Measurements from ENCODE around the gene ERF.

The ERF gene

DNA sequence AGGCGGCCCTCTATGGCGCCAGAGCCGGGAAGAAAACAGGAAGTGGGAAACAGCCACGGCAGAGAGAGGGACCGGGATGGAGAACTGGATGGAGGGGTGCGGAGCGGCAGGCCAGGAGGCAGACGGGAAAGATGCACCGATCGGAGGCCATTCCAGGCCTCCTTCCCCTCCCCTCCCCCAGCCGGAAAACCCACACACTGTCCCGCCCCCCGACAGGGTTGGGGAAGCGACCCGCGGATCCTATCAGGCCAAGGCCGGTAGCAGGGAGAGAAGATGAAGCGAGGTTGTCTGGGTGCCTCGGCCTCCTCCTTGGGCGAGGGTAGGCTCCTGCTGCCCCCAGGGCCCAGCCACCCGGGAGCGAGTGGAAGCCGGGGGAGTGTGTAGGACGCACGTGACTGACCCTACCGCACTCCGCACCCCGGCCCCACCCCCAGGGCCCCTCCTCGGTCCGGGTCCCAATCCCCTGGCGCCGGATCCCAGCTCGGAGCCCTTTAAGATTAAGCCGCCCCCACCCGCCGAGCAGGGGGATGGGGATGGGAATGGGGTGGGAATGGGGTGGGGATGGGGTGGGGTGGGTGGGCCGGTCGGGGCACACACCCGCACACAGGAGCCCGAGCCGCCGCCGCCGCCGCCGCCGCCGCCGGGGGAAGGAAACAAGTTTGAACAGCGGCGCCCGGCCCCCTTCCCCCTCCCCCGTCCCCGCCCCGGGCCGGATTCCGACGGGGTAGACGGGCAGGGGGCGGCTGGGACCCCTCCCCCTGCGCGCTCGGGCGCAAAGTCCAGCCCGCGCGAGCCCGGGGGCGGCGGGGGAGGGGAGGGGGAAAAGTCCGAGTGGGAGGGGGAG lies 1.5 kb downstream of the ERF start:
- TF ChIP-seq, protein P1, sequence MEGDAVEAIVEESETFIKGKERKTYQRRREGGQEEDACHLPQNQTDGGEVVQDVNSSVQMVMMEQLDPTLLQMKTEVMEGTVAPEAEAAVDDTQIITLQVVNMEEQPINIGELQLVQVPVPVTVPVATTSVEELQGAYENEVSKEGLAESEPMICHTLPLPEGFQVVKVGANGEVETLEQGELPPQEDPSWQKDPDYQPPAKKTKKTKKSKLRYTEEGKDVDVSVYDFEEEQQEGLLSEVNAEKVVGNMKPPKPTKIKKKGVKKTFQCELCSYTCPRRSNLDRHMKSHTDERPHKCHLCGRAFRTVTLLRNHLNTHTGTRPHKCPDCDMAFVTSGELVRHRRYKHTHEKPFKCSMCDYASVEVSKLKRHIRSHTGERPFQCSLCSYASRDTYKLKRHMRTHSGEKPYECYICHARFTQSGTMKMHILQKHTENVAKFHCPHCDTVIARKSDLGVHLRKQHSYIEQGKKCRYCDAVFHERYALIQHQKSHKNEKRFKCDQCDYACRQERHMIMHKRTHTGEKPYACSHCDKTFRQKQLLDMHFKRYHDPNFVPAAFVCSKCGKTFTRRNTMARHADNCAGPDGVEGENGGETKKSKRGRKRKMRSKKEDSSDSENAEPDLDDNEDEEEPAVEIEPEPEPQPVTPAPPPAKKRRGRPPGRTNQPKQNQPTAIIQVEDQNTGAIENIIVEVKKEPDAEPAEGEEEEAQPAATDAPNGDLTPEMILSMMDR (IDR thresholded peaks at IDR 0.05; ENCODE audit: insufficient read depth, low read depth, low read length, missing control alignments), result no peak
- DNase-seq (ENCODE audit: low read depth), result peak; percentile 55
- peak overlapping the region; percentile 94 for H3K4me3 ChIP-seq (ENCODE audit: low read length)

DNA sequence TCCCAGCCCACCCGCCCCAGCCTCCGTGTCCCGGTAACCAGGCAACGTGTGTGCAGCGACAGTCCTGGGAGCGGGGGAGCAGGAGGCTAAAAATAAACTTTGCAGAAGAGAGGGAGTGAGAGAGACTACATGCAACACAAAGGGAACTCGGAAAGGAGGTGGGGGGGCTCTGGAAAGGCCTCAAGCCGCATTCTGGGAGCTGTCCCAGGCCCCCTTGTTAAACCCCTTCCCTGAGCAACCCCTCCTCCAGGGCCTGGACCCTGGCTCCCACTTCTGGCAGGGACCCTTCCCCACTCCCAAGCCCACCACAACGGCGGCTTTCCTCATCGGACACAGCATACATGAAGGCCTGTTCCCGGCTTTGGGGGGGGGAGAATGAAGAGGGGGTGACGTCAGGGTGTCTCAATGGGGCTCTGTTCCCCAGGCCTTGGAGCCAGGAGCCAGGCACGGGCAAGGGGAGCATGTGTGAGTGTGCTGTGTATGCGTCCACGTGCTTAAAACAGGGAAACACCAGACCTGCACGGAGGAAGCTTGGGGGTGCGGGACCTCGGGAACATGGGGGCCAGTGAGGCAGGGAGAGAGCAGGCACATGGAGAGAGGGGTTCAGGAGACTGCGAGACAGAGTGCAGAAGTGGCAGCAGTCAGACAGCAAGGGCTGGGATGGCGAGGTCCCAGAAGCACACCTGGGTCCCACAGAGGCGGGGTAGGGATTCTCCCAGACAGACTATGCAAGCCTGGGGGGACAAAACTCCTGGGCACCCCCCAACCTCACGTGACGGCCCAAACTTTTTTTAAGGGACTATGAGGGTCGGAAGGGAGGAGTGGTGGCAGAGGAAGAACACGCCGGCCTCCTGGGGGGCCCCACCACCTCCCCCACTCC lies 2.3 kb downstream of the ERF start:
- TF ChIP-seq, protein P1 (IDR thresholded peaks at IDR 0.05; ENCODE audit: insufficient read depth, low read depth, low read length, missing control alignments), result no peak
- DNase-seq (ENCODE audit: low read depth), result peak; percentile 59
- peak overlapping the region; percentile 68 for H3K4me3 ChIP-seq (ENCODE audit: low read length)

DNA sequence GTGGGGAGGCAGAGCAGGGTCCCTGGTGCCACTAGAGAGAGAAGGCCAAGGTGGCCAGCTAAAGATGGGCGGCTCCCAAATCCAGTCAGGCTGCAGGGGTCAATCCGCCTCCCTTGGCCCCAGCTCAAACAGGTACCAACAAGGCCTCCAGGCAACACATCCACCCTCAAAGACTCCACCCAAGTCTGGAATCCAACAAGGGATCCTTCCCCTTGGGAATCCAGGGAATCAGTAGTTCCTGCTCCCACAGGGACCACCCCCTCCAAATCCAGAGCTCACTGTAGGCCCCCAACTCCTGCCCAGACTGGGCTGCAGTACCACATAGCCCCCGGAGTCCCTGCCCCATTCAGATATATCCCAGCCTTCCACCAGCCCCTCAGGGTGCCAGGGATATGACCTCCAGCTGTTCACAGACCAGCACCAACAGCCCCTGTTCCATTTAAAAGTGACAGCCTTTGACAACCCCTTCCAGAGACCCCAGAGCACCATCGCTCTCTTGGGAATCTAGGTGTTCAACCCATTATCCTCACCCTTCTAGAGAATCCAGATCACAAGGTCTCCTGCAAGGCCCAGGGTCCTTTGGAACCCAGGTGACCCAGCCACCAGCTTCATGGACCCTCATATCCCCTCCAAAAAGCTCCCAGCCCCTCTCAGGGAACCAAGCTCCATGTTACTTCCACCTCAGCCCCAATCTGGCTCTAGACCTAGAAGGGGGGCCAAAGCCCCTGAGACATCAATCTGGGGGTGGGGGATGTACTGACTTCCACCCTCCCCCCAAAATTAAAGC lies 3.2 kb downstream of the ERF start:
- TF ChIP-seq, protein P1 (IDR thresholded peaks at IDR 0.05; ENCODE audit: insufficient read depth, low read depth, low read length, missing control alignments), result no peak
- H3K4me3 ChIP-seq (ENCODE audit: low read length), result peak overlapping the region; percentile 68
- peak; percentile 34 for DNase-seq (ENCODE audit: low read depth)

DNA sequence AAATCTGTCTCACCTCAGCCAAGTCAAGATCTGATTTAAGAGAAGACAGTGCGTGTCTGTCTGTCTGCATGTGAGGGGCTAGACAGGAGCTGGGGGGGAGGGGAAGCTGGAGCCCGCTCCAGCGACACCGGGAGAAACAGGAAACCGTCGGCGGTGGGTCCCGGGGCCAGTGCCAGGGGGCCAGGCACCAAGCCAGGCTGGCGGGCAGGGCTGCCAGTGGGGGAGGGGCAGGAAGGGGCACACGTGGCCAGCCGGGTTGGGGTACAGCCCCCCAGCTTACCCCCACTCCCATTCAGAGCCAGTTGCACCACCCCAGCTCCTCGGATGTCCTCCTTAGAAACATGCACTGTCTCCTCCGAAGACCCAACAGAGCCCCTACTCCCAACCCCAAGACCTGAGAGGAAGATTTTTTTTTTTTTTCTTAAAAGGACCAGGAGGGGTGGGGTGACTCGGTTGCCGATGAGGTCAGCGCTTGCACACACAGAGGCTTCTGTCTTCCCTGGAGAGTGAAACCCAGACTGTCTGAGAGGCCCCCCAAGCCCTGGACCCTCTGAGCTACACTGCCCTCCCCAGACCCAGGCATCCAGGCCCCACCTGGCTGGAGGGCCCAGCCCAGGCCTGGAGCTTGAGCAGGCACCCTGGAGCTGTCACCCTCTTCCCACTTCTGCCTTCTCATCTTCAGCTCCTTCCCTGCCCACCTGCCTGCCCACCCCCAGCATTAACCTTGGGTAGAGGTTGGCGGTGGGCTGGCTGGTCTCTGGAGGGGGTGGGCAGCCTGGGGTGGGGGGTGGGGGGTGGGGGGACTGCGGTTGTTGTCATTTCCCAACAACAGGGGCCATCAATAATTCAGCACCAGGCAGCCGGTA lies 4.0 kb downstream of the ERF start:
- TF ChIP-seq, protein P1 (IDR thresholded peaks at IDR 0.05; ENCODE audit: insufficient read depth, low read depth, low read length, missing control alignments), result no peak
- peak overlapping the region; percentile 68 for H3K4me3 ChIP-seq (ENCODE audit: low read length)
- DNase-seq (ENCODE audit: low read depth), result peak; percentile 39

DNA sequence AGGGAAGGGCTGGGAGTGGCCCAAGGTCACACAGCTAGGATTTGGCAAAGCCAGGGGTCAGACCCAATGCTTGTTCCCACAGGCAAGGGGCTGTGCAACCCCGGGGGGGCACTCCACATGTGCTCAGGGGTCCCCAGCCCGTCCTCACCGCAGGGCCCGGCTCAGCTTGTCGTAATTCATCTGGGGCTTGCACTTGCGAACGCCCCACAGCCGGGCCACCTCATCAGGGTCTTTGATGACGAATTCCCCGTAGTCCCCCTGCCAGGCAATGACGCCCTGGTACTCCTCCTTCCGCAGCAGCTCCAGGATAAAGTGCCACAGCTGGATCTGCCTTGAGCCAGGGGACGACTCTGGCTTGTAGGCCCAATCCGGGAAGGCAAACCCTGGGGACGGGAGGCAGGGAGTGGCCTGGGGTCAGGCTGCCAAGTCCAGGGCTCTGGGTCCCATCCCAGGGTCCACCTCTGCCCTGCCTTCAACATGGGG lies 4.7 kb downstream of the ERF start:
- DNase-seq (ENCODE audit: low read depth), result no peak
- TF ChIP-seq, protein P1 (IDR thresholded peaks at IDR 0.05; ENCODE audit: insufficient read depth, low read depth, low read length, missing control alignments), result no peak
- no peak overlapping the region for H3K4me3 ChIP-seq (ENCODE audit: low read length)

All from epithelial cell of esophagus (primary cell).